ENCODE results near the gene WDR3.

- peak; percentile 43 for TF ChIP-seq CTCF (conservative IDR thresholded peaks at IDR 0.05; ENCODE audit: low read length)
- no peak for TF ChIP-seq EZH2phosphoT487 (IDR thresholded peaks at IDR 0.05; ENCODE audit: borderline replicate concordance)
Observed at GRCh38 chr1:117967477-117967876, 37.9 kb downstream of the WDR3 start.
